Activated B cell treated with CpG ODN at 0.5 μM for 24 hours (primary cell): ENCODE results near the gene IGSF11. TPM values are rescaled to one million over a fixed set of nuclear protein-coding genes. Genes with fewer than 3 reads are reported as not detected.

Experiments
- ATAC-seq: fragments of 200-7000 bp; cut with Tn5 transposase; one replicate; pipeline ENCODE4 v1.10.0; 2021; ENCODE audit warnings: low read depth, mild to moderate bottlenecking, moderate library complexity
- CTCF ChIA-PET: fragments of 350-600 bp; sonication (Branson Sonifier 250); formaldehyde crosslinking; loops from one replicate; lab custom pipeline; 2021; ENCODE audit warnings: antibody characterized with exemption; lab: Charles Lee
- POLR2A ChIA-PET: fragments of 350-600 bp; sonication (Branson Sonifier 250); formaldehyde crosslinking; loops from one replicate; lab custom pipeline; 2021; ENCODE audit warnings: antibody characterized with exemption; lab: Charles Lee
- DNase-seq: peaks from one replicate; pipeline ENCODE4 v3.0.0; 2022
- H3K27ac Mint-ChIP-seq: one replicate; pipeline ENCODE4 v1.8.0; 2020; ENCODE audit warnings: mixed read lengths
- H3K27me3 Mint-ChIP-seq: one replicate; pipeline ENCODE4 v1.8.0; 2021; ENCODE audit warnings: mixed read lengths
- H3K36me3 Mint-ChIP-seq: one replicate; pipeline ENCODE4 v1.8.0; 2021; ENCODE audit warnings: low read depth, mixed read lengths
- H3K4me1 Mint-ChIP-seq: one replicate; pipeline ENCODE4 v1.8.0; 2021; ENCODE audit warnings: mixed read lengths
- H3K4me3 Mint-ChIP-seq: one replicate; pipeline ENCODE4 v1.8.0; 2020; ENCODE audit warnings: mild to moderate bottlenecking, mixed read lengths
- H3K9me3 Mint-ChIP-seq: one replicate; pipeline ENCODE4 v1.8.0; 2020; ENCODE audit warnings: mixed read lengths
- CTCF ChIP-seq: fragments of 200-600 bp; IDR thresholded peaks from one replicate; pipeline ENCODE4 v1.8.0; 2022; ENCODE audit warnings: antibody characterized with exemption, mild to moderate bottlenecking
- intact Hi-C: fragments of 100-400 bp; cut with micrococcal nuclease; formaldehyde crosslinking; loops from one replicate; pipeline ENCODE4 v1.15.1; 2024
- total RNA-seq: library from RNA; stranded (reverse); gene quantifications from 2 replicates; pipeline ENCODE4 v1.2.3, GENCODE V29; 2022

IGSF11 gene
- total RNA-seq, 1 donor from 2014 or later, result not detected

- ChIA-PET CTCF (no interaction called here), POLR2A (no interaction called here)
- Mint-ChIP-seq H3K27me3 (peaks cover 31% of the 10 kb centered on the region), H3K4me3 (no peak overlapping the region), H3K27ac (no peak overlapping the region), H3K9me3 (no peaks in the 10 kb centered on the region), H3K36me3 (no peaks in the 10 kb centered on the region), H3K4me1 (no peaks in the 10 kb centered on the region)
- no peak for DNase-seq
- no peak for ATAC-seq
- intact Hi-C loops, result no loop called here
- TF ChIP-seq CTCF, result no peak
Measured at GRCh38 chr3:119015942-119016341, 18.7 kb downstream of the IGSF11 start.

GRCh38 chr3:119013951-119014350, 20.7 kb downstream of the IGSF11 start:
- TF ChIP-seq CTCF, result no peak
- Mint-ChIP-seq H3K36me3 (no peaks in the 10 kb centered on the region), H3K4me1 (no peaks in the 10 kb centered on the region), H3K4me3 (no peak overlapping the region), H3K27ac (no peak overlapping the region), H3K27me3 (peaks cover 23% of the 10 kb centered on the region), H3K9me3 (no peaks in the 10 kb centered on the region)
- ChIA-PET POLR2A (no interaction called here), CTCF (no interaction called here)
- intact Hi-C loops, result no loop called here
- DNase-seq (no peak), ATAC-seq (no peak)

GRCh38 chr3:119011528-119011927, 23.1 kb downstream of the IGSF11 start:
- peaks cover 30% of the 10 kb centered on the region for H3K27me3 Mint-ChIP-seq
- no peak for ATAC-seq
- intact Hi-C loops, result no loop called here
- no peak for TF ChIP-seq CTCF
- H3K36me3 Mint-ChIP-seq, result no peaks in the 10 kb centered on the region
- CTCF ChIA-PET, result no interaction called here
- no peaks in the 10 kb centered on the region for H3K9me3 Mint-ChIP-seq
- POLR2A ChIA-PET, result no interaction called here
- H3K27ac Mint-ChIP-seq, result no peak overlapping the region
- no peak overlapping the region for H3K4me3 Mint-ChIP-seq
- no peaks in the 10 kb centered on the region for H3K4me1 Mint-ChIP-seq
- DNase-seq, result no peak

- intact Hi-C loops, result no loop called here
- Mint-ChIP-seq H3K4me1 (no peaks in the 10 kb centered on the region), H3K27ac (no peak overlapping the region), H3K4me3 (no peak overlapping the region), H3K27me3 (no peaks in the 10 kb centered on the region), H3K36me3 (no peaks in the 10 kb centered on the region), H3K9me3 (no peaks in the 10 kb centered on the region)
- ChIA-PET CTCF (no interaction called here), POLR2A (no interaction called here)
- no peak for TF ChIP-seq CTCF
- ATAC-seq (no peak), DNase-seq (no peak)
Measured at GRCh38 chr3:118997190-118997589, 37.5 kb downstream of the IGSF11 start.

GRCh38 chr3:118991775-118992174, 42.9 kb downstream of the IGSF11 start:
- ChIA-PET POLR2A (no interaction called here), CTCF (no interaction called here)
- DNase-seq, result no peak
- ATAC-seq, result no peak
- intact Hi-C loops, result no loop called here
- no peaks in the 10 kb centered on the region for H3K36me3 Mint-ChIP-seq
- no peaks in the 10 kb centered on the region for H3K4me1 Mint-ChIP-seq
- no peaks in the 10 kb centered on the region for H3K9me3 Mint-ChIP-seq
- no peak overlapping the region for H3K27ac Mint-ChIP-seq
- H3K4me3 Mint-ChIP-seq, result no peak overlapping the region
- H3K27me3 Mint-ChIP-seq, result no peaks in the 10 kb centered on the region
- TF ChIP-seq CTCF, result no peak
